ENCODE measurements around the gene RSBN1.

RSBN1 gene

GRCh38 chr1:113793878-113794834, 18.1 kb downstream of the RSBN1 start:
- Histone ChIP-seq H3K36me3 (ENCODE audit: control insufficient read depth in 2 of 2, insufficient read depth in 2 of 2, low read length in 2 of 2) (peaks cover 2 to 7% of the 10 kb centered on the region in 2 donors), H3K9ac (ENCODE audit: low read length in 2 of 2) (no peak overlapping the region), H3K4me3 (ENCODE audit: low read length in 2 of 2) (no peak overlapping the region), H3K27me3 (ENCODE audit: control insufficient read depth in 1 of 2, insufficient read depth in 2 of 2, low read length in 2 of 2) (no peaks in the 10 kb centered on the region), H3K4me1 (ENCODE audit: control insufficient read depth, insufficient read depth, low read length) (no peaks in the 10 kb centered on the region), H3K27ac (ENCODE audit: low read length) (no peak overlapping the region), H3K9me3 (ENCODE audit: control insufficient read depth in 2 of 2, low read length in 2 of 2) (no peaks in the 10 kb centered on the region)

- H3K27ac ChIP-seq (ENCODE audit: low read length): no peak overlapping the region
Observed at GRCh38 chr1:113792986-113793385, 19.3 kb downstream of the RSBN1 start.

GRCh38 chr1:113792471-113792870, 19.8 kb downstream of the RSBN1 start:
- no peaks in the 10 kb centered on the region for H3K27me3 ChIP-seq (ENCODE audit: control insufficient read depth in 1 of 2, insufficient read depth in 2 of 2, low read length in 2 of 2)
- H3K27ac ChIP-seq (ENCODE audit: low read length): no peak overlapping the region
- peaks cover 2 to 7% of the 10 kb centered on the region in 2 donors for H3K36me3 ChIP-seq (ENCODE audit: control insufficient read depth in 2 of 2, insufficient read depth in 2 of 2, low read length in 2 of 2)
- H3K9me3 ChIP-seq (ENCODE audit: control insufficient read depth in 2 of 2, low read length in 2 of 2): no peaks in the 10 kb centered on the region
- no peaks in the 10 kb centered on the region for H3K4me1 ChIP-seq (ENCODE audit: control insufficient read depth, insufficient read depth, low read length)
- H3K4me3 ChIP-seq (ENCODE audit: low read length in 2 of 2): no peak overlapping the region
- H3K9ac ChIP-seq (ENCODE audit: low read length in 2 of 2): no peak overlapping the region

More at GRCh38 chr1:113792986-113793385, 19.3 kb downstream of the RSBN1 start:
- no peaks in the 10 kb centered on the region for H3K27me3 ChIP-seq (ENCODE audit: control insufficient read depth in 1 of 2, insufficient read depth in 2 of 2, low read length in 2 of 2)
- H3K9me3 ChIP-seq (ENCODE audit: control insufficient read depth in 2 of 2, low read length in 2 of 2): no peaks in the 10 kb centered on the region
- H3K4me1 ChIP-seq (ENCODE audit: control insufficient read depth, insufficient read depth, low read length): no peaks in the 10 kb centered on the region
- H3K36me3 ChIP-seq (ENCODE audit: control insufficient read depth in 2 of 2, insufficient read depth in 2 of 2, low read length in 2 of 2): peaks cover 2 to 7% of the 10 kb centered on the region in 2 donors
- no peak overlapping the region for H3K4me3 ChIP-seq (ENCODE audit: low read length in 2 of 2)
- no peak overlapping the region for H3K9ac ChIP-seq (ENCODE audit: low read length in 2 of 2)

DNA sequence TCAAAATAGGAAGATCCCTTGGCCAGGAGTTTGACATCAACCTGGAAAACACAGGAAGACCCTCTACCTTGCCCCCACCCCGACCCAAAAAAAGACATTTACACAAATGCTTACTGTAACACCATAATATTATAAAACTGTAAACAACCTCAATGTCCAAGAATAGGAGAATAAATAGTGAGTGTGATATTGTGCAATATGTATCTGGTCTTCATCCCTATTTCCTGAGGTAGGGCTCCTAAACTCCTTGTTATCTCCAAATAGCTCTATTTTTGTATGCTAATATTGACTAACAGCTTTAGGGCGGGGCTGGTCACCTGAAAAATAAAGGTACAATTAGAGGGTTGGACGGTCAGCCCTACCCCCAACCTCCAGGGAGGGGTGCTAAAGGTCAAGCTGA, 23.5 kb downstream of the RSBN1 start:
- Histone ChIP-seq H3K27ac (ENCODE audit: low read length) (no peak overlapping the region), H3K4me1 (ENCODE audit: control insufficient read depth, insufficient read depth, low read length) (no peaks in the 10 kb centered on the region)

GRCh38 chr1:113787663-113788062, 24.6 kb downstream of the RSBN1 start:
- H3K27me3 ChIP-seq (ENCODE audit: control insufficient read depth in 1 of 2, insufficient read depth in 2 of 2, low read length in 2 of 2): no peaks in the 10 kb centered on the region
- peaks cover 5% of the 10 kb centered on the region for H3K4me1 ChIP-seq (ENCODE audit: control insufficient read depth, insufficient read depth, low read length)
- no peaks in the 10 kb centered on the region for H3K9me3 ChIP-seq (ENCODE audit: control insufficient read depth in 2 of 2, low read length in 2 of 2)
- no peak overlapping the region for H3K9ac ChIP-seq (ENCODE audit: low read length in 2 of 2)
- H3K36me3 ChIP-seq (ENCODE audit: control insufficient read depth in 2 of 2, insufficient read depth in 2 of 2, low read length in 2 of 2): no peaks in the 10 kb centered on the region
- no peak overlapping the region for H3K27ac ChIP-seq (ENCODE audit: low read length)
- H3K4me3 ChIP-seq (ENCODE audit: low read length in 2 of 2): no peak overlapping the region

More for the DNA sequence above, 23.5 kb downstream of the RSBN1 start:
- no peaks in the 10 kb centered on the region for H3K9me3 ChIP-seq (ENCODE audit: control insufficient read depth in 2 of 2, low read length in 2 of 2)
- no peaks in the 10 kb centered on the region for H3K36me3 ChIP-seq (ENCODE audit: control insufficient read depth in 2 of 2, insufficient read depth in 2 of 2, low read length in 2 of 2)
- no peak overlapping the region for H3K9ac ChIP-seq (ENCODE audit: low read length in 2 of 2)
- H3K4me3 ChIP-seq (ENCODE audit: low read length in 2 of 2): no peak overlapping the region
- no peaks in the 10 kb centered on the region for H3K27me3 ChIP-seq (ENCODE audit: control insufficient read depth in 1 of 2, insufficient read depth in 2 of 2, low read length in 2 of 2)

- Histone ChIP-seq H3K4me3 (ENCODE audit: low read length in 2 of 2) (no peak overlapping the region), H3K4me1 (ENCODE audit: control insufficient read depth, insufficient read depth, low read length) (peaks cover 5% of the 10 kb centered on the region), H3K27ac (ENCODE audit: low read length) (no peak overlapping the region), H3K36me3 (ENCODE audit: control insufficient read depth in 2 of 2, insufficient read depth in 2 of 2, low read length in 2 of 2) (no peaks in the 10 kb centered on the region), H3K27me3 (ENCODE audit: control insufficient read depth in 1 of 2, insufficient read depth in 2 of 2, low read length in 2 of 2) (no peaks in the 10 kb centered on the region), H3K9me3 (ENCODE audit: control insufficient read depth in 2 of 2, low read length in 2 of 2) (no peaks in the 10 kb centered on the region), H3K9ac (ENCODE audit: low read length in 2 of 2) (no peak overlapping the region)
Observed at GRCh38 chr1:113786069-113786468, 26.2 kb downstream of the RSBN1 start.

- Histone ChIP-seq H3K4me3 (ENCODE audit: low read length in 2 of 2) (no peak overlapping the region), H3K9ac (ENCODE audit: low read length in 2 of 2) (no peak overlapping the region), H3K36me3 (ENCODE audit: control insufficient read depth in 2 of 2, insufficient read depth in 2 of 2, low read length in 2 of 2) (no peaks in the 10 kb centered on the region), H3K27me3 (ENCODE audit: control insufficient read depth in 1 of 2, insufficient read depth in 2 of 2, low read length in 2 of 2) (no peaks in the 10 kb centered on the region), H3K9me3 (ENCODE audit: control insufficient read depth in 2 of 2, low read length in 2 of 2) (no peaks in the 10 kb centered on the region), H3K4me1 (ENCODE audit: control insufficient read depth, insufficient read depth, low read length) (peaks cover 5% of the 10 kb centered on the region), H3K27ac (ENCODE audit: low read length) (no peak overlapping the region)
Observed at GRCh38 chr1:113784104-113784779, 28.0 kb downstream of the RSBN1 start.

DNA sequence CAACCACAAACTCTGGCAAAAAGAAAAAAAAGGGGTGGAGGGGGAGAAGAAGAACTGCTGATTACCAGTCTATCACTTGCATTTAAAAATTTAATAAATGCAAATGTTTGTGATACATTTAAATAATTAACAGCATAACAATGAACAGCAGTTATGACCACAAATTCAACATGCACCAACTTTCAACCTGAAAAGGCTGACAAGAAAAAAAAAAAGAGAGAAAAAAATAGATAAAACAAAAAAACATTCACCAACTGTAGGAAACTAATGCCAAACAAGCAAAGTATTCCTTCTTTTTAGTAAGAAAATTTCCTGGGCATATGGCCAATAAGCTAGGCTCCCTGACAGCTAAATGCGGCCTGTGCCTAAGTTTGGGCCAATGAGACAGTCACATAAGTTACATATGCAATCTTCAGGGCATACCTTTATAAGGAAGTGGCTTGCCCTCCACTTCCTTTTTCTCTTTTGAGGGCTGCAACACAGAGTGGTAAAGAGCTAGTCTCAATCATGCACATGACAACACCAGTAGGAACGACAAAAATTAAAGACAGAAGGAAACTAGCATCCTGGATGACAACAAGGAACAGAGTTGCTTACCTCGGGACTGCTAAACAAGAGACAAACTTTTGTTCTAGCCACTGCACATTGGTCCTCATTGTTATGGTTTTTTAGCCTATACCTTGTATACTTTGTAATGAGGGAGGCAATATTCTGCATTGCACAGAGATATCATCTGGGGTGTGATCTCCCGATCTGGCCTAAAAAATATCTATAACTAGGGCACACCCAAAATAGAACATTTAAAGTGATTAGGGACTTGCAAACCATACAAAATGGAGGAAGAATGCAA, 28.8 kb downstream of the RSBN1 start:
- H3K9me3 ChIP-seq (ENCODE audit: control insufficient read depth in 2 of 2, low read length in 2 of 2): no peaks in the 10 kb centered on the region
- peaks cover 5% of the 10 kb centered on the region for H3K4me1 ChIP-seq (ENCODE audit: control insufficient read depth, insufficient read depth, low read length)
- H3K36me3 ChIP-seq (ENCODE audit: control insufficient read depth in 2 of 2, insufficient read depth in 2 of 2, low read length in 2 of 2): no peaks in the 10 kb centered on the region
- H3K27me3 ChIP-seq (ENCODE audit: control insufficient read depth in 1 of 2, insufficient read depth in 2 of 2, low read length in 2 of 2): no peaks in the 10 kb centered on the region
- H3K27ac ChIP-seq (ENCODE audit: low read length): no peak overlapping the region
- no peak overlapping the region for H3K9ac ChIP-seq (ENCODE audit: low read length in 2 of 2)
- H3K4me3 ChIP-seq (ENCODE audit: low read length in 2 of 2): peak overlapping the region in 1 of 2 donors; percentile 31

DNA sequence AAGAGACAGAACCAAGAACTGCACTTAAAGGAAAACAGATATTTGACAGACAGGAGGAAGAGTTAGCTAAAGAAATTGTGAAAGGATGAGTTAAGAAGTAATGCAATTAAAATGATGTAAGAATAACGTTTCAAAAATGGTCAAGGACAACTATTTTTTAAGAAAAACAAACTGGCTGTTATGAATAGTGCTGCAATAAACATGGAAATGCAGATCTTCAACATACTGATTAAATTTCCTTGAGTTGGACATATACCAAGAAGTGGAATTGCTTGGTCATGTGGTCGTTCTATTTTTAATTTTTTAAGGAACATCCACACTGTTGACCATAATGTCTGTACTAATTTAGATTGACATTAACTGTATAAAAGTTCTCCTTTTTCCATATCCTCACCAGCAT, 29.9 kb downstream of the RSBN1 start:
- no peaks in the 10 kb centered on the region for H3K27me3 ChIP-seq (ENCODE audit: control insufficient read depth in 1 of 2, insufficient read depth in 2 of 2, low read length in 2 of 2)
- H3K4me3 ChIP-seq (ENCODE audit: low read length in 2 of 2): no peak overlapping the region
- no peaks in the 10 kb centered on the region for H3K9me3 ChIP-seq (ENCODE audit: control insufficient read depth in 2 of 2, low read length in 2 of 2)
- H3K27ac ChIP-seq (ENCODE audit: low read length): no peak overlapping the region
- no peaks in the 10 kb centered on the region for H3K36me3 ChIP-seq (ENCODE audit: control insufficient read depth in 2 of 2, insufficient read depth in 2 of 2, low read length in 2 of 2)
- H3K4me1 ChIP-seq (ENCODE audit: control insufficient read depth, insufficient read depth, low read length): peaks cover 5% of the 10 kb centered on the region
- H3K9ac ChIP-seq (ENCODE audit: low read length in 2 of 2): no peak overlapping the region

DNA sequence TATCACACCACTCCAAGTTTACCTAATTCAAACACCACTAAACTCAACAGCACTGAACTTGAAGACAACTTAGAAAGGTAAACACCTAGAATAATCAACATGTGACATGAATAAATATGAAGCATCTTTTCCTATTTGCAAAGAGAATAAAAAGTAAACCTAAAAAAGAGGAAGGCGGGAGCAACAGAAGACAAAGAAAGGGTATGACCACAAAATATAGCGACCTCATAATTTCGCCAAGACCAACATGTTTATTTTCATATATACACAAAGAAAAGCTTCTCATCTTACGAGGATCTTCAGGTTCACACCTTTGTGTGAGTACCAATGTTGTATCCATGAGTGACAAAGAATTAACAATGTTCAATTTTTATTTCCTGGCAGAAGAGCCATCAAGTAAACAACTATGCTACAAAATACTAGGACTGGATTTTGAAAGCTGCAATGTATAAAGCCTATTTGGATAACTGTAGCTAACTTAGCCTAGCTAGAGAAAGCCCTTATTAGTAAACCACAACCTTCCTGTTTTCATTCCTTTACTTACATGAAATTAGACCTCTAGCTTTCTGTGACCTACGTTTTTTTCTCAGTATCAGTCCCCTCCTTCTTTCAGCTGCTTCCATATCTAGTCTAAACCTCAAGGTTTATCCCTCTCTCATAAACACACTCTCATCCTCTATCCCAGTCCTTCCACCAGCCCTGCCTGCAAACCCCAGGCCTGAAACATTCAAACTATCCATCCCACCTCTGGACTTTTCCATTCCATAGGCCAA, 31.7 kb downstream of the RSBN1 start:
- Histone ChIP-seq H3K27ac (ENCODE audit: low read length) (no peak overlapping the region), H3K4me3 (ENCODE audit: low read length in 2 of 2) (no peak overlapping the region), H3K9ac (ENCODE audit: low read length in 2 of 2) (no peak overlapping the region), H3K36me3 (ENCODE audit: control insufficient read depth in 2 of 2, insufficient read depth in 2 of 2, low read length in 2 of 2) (peaks cover 3 to 9% of the 10 kb centered on the region in 2 donors), H3K9me3 (ENCODE audit: control insufficient read depth in 2 of 2, low read length in 2 of 2) (no peaks in the 10 kb centered on the region), H3K4me1 (ENCODE audit: control insufficient read depth, insufficient read depth, low read length) (peaks cover 5% of the 10 kb centered on the region), H3K27me3 (ENCODE audit: control insufficient read depth in 1 of 2, insufficient read depth in 2 of 2, low read length in 2 of 2) (no peaks in the 10 kb centered on the region)

Measured in stomach smooth muscle (tissue), 2 donors.